Activated CD4-positive, alpha-beta T cell treated with anti-CD3 and anti-CD28 coated beads, Interleukin-2, amount 10 ng/mL, durations not matched to agents 24 days and 14 days (primary cell): ENCODE results near the gene DCAF12. TPM values are rescaled to one million over a fixed set of nuclear protein-coding genes. Genes with fewer than 3 reads are reported as not detected.
"Not testable (repeated sequence)": the region's sequence is repeated elsewhere in the genome, so short reads cannot be mapped to it uniquely, and the experiment has no call there.

ENCODE experiments used
- DNase-seq: peaks from one replicate; pipeline ENCODE4 v3.0.0; 2022
- H3K27ac Mint-ChIP-seq: one replicate; pipeline ENCODE4 v1.8.0; 2022; ENCODE audit warnings: mild to moderate bottlenecking, mixed read lengths
- H3K27me3 Mint-ChIP-seq: one replicate; pipeline ENCODE4 v1.8.0; 2022; ENCODE audit warnings: mixed read lengths
- H3K36me3 Mint-ChIP-seq: one replicate; pipeline ENCODE4 v1.8.0; 2022; ENCODE audit warnings: low read depth, mild to moderate bottlenecking, mixed read lengths
- H3K4me1 Mint-ChIP-seq: one replicate; pipeline ENCODE4 v1.8.0; 2021; ENCODE audit warnings: mixed read lengths
- H3K4me3 Mint-ChIP-seq: one replicate; pipeline ENCODE4 v1.8.0; 2022; ENCODE audit warnings: mild to moderate bottlenecking, moderate library complexity, mixed read lengths
- H3K9me3 Mint-ChIP-seq: one replicate; pipeline ENCODE4 v1.8.0; 2021; ENCODE audit warnings: mixed read lengths
- intact Hi-C: fragments of 100-400 bp; cut with micrococcal nuclease; formaldehyde crosslinking; loops from one replicate; pipeline ENCODE4 v1.15.1; 2023
- total RNA-seq: library from RNA; stranded (reverse); gene quantifications from 2 replicates; pipeline ENCODE4 v1.2.3, GENCODE V29; 2022

The DCAF12 gene
- total RNA-seq, 1 donor from 2014 or later, result 51.9 TPM

GRCh38 chr9:34070606-34071324 is 55.7 kb downstream of the DCAF12 start:
- Mint-ChIP-seq H3K36me3 (no peaks in the 10 kb centered on the region), H3K27ac (no peak overlapping the region), H3K4me3 (no peak overlapping the region), H3K9me3 (no peaks in the 10 kb centered on the region), H3K4me1 (no peaks in the 10 kb centered on the region), H3K27me3 (peaks cover 1% of the 10 kb centered on the region)
- no peak for DNase-seq
- intact Hi-C loops, result no loop called here

GRCh38 chr9:34069831-34070230 is 56.7 kb downstream of the DCAF12 start:
- intact Hi-C loops, result no loop called here
- peaks cover 1% of the 10 kb centered on the region for H3K27me3 Mint-ChIP-seq
- H3K9me3 Mint-ChIP-seq, result no peaks in the 10 kb centered on the region
- H3K4me1 Mint-ChIP-seq, result no peaks in the 10 kb centered on the region
- DNase-seq, result no peak
- H3K36me3 Mint-ChIP-seq, result no peaks in the 10 kb centered on the region
- no peak overlapping the region for H3K27ac Mint-ChIP-seq
- H3K4me3 Mint-ChIP-seq, result no peak overlapping the region

- no peak overlapping the region for H3K4me3 Mint-ChIP-seq
- intact Hi-C loops, result no loop called here
- H3K27me3 Mint-ChIP-seq, result peaks cover 3% of the 10 kb centered on the region
- H3K27ac Mint-ChIP-seq, result no peak overlapping the region
- H3K4me1 Mint-ChIP-seq, result no peaks in the 10 kb centered on the region
- DNase-seq, result no peak
- H3K36me3 Mint-ChIP-seq, result no peaks in the 10 kb centered on the region
- H3K9me3 Mint-ChIP-seq, result no peaks in the 10 kb centered on the region
Measured at GRCh38 chr9:34065541-34065940, 61.0 kb downstream of the DCAF12 start.

- no peaks in the 10 kb centered on the region for H3K4me1 Mint-ChIP-seq
- peaks cover 7% of the 10 kb centered on the region for H3K27me3 Mint-ChIP-seq
- H3K36me3 Mint-ChIP-seq, result no peaks in the 10 kb centered on the region
- intact Hi-C loops, result no loop called here
- DNase-seq, result no peak
- no peak overlapping the region for H3K4me3 Mint-ChIP-seq
- H3K27ac Mint-ChIP-seq, result no peak overlapping the region
- H3K9me3 Mint-ChIP-seq, result no peaks in the 10 kb centered on the region
Measured at GRCh38 chr9:34059954-34060353, 66.5 kb downstream of the DCAF12 start.

GRCh38 chr9:34059281-34059680 is 67.2 kb downstream of the DCAF12 start:
- no peaks in the 10 kb centered on the region for H3K36me3 Mint-ChIP-seq
- no peaks in the 10 kb centered on the region for H3K9me3 Mint-ChIP-seq
- intact Hi-C loops, result no loop called here
- peaks cover 6% of the 10 kb centered on the region for H3K27me3 Mint-ChIP-seq
- no peaks in the 10 kb centered on the region for H3K4me1 Mint-ChIP-seq
- no peak overlapping the region for H3K4me3 Mint-ChIP-seq
- no peak for DNase-seq
- no peak overlapping the region for H3K27ac Mint-ChIP-seq

- H3K27ac Mint-ChIP-seq, result peak overlapping the region; percentile 99
- intact Hi-C loops, result loop anchor here (1.0 to 2.0 kb wide), 6 partner anchors 76 to 760 kb away; partner anchors contain the start of genes AQP3, DCAF12, NFX1 and UBAP1
- H3K36me3 Mint-ChIP-seq, result peaks cover 5% of the 10 kb centered on the region
- H3K9me3 Mint-ChIP-seq, result no peaks in the 10 kb centered on the region
- peak overlapping the region; percentile 96 for H3K4me3 Mint-ChIP-seq
- DNase-seq, result peak; percentile 63
- peaks cover 3% of the 10 kb centered on the region for H3K27me3 Mint-ChIP-seq
- H3K4me1 Mint-ChIP-seq, result peaks cover 41% of the 10 kb centered on the region
Measured at GRCh38 chr9:34049630-34050384, 76.7 kb downstream of the DCAF12 start.

DNA sequence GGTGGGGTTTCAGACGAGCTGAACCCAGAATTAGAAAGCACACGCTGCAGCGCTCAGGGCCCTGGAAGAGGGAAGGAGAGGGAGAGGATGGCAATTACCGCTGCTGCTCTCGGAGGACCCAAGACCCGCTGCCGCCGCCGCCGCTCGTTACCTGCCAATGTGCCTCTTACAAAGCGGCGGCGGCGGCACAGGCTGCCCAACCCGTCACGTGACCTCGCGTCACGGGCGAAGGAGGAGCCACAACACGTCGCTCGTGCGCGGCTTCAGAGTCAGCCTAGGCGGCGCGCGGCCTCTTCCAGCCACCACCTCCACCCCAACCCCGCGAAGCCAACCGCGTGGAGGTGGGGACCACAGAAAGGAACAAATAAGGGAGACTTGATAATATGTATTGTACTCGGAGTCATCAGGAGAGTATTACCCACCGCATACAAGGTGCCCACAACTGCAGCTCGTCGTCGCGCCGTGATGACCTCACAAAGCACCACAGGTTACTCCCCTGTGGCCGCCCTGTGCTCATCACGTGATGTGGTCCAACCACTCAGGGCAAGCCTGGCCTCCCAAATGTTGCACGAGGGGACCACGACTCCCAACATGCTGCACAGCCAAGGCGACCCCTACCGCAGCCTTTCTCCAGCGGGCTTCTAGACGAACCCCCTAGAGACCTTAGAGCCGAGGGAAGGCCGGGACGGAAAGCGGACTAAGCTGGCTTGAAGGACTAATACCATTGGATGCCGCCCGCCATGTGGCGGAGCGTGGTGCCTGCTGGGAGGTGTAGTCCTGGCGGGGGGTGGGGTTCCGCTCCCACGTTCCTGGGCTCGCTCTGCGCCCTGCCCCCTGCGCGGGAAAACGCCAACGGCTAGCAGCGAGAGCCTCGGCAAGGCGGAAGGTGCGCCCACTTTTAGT is 77.5 kb downstream of the DCAF12 start, which contains the start of gene UBAP2:
TSS of gene UBAP2 (minus strand) at position 161 of the 903 bp plus-strand sequence. CDS start 31,739 bp downstream, outside the sequence.
- Mint-ChIP-seq H3K4me1 (peaks cover 41% of the 10 kb centered on the region), H3K4me3 (peak within 1 kb of the TSS; percentile 96), H3K27ac (peak within 1 kb of the TSS; percentile 99), H3K9me3 (no peaks in the 10 kb centered on the region), H3K27me3 (peaks cover 3% of the 10 kb centered on the region), H3K36me3 (peaks cover 5% of the 10 kb centered on the region)
- intact Hi-C loops, result loop anchor here (1.0 to 2.0 kb wide), 7 partner anchors 77 to 759 kb away; partner anchors contain the start of genes AQP3, DCAF12, KIF24 and NFX1
- DNase-seq, result peak; percentile 99

DNA sequence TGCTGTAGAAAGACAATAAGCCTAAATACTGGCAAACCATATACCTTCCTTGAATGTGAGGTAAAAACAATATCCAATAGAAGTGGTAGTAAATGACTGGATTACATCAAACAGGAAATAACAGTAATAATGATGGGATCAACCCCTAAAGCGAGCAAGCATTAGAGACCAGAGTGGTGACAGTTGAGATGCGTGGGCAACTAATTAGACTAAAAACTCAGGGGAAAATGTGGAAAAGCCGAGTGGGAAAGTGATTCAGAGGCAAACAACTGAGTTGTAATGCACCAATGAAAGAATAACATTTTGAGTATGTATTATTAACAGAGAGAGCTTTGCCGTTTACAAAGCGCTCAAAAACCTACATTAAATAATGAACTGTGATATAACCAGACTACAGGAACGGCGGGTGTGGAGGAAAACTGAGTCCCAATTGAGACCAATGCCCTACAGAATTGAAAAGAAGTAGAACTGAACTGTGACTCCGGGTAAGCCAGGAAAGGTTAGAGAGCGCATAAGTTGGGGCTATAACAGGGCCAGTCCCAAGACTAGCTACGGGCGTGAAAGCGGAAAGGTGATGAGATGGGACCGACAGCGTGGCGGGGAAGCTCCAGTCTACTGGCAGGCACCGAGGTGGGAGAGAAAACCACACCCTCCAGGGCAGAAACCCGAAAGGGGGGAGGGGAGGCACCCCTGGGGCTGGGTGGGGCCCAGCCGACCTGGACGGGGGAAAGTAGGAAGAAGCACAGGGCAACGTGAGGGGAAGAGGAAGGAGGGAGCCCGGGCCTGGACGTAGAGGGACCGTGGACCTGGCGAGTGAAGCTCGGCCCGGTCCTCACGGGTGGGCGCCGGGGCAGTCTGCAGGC is 78.4 kb downstream of the DCAF12 start:
- intact Hi-C loops, result loop anchor here (1.0 to 2.0 kb wide), 3 partner anchors 131 to 601 kb away; partner anchors contain the start of genes AQP3, KIF24, NUDT2 and UBAP1
- H3K4me3 Mint-ChIP-seq, result peak overlapping the region; percentile 96
- peak; percentile 86 for DNase-seq
- H3K36me3 Mint-ChIP-seq, result peaks cover 5% of the 10 kb centered on the region
- peak overlapping the region; percentile 99 for H3K27ac Mint-ChIP-seq
- H3K9me3 Mint-ChIP-seq, result no peaks in the 10 kb centered on the region
- peaks cover 39% of the 10 kb centered on the region for H3K4me1 Mint-ChIP-seq
- H3K27me3 Mint-ChIP-seq, result peaks cover 3% of the 10 kb centered on the region

DNA sequence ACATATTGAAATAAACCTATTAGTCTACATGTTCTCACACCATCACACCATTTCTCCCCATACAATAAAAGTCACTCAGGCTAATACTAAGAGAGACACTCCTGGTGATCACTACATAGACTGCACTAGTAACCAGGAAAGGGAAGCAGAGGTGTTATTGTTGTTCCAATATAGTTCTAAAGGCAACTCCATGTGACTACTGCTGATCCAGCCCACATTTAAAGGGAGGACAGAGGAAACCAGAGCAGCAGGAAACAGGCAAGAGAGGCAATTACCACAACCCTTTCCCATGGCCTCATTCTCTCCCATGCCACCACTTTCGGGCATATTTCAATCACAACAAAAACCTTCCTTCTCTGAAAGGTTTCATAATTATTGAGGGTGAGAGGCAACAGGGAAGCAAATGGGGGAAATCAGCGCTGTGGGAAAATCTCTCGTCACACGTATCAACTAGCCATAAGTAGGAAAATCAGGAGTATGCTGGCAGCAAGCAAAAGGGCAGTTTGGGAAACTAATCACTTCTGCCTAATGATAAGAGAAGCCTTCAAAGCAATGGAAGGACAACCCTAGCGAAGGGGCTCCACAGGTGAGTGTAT is 79.6 kb downstream of the DCAF12 start:
- intact Hi-C loops, result no loop called here
- Mint-ChIP-seq H3K9me3 (no peaks in the 10 kb centered on the region), H3K4me1 (peaks cover 31% of the 10 kb centered on the region), H3K36me3 (peaks cover 8% of the 10 kb centered on the region), H3K27me3 (peaks cover 3% of the 10 kb centered on the region), H3K4me3 (peak overlapping the region; percentile 96), H3K27ac (peak overlapping the region; percentile 47)
- peak; percentile 67 for DNase-seq

GRCh38 chr9:34045903-34046302 is 80.6 kb downstream of the DCAF12 start:
- Mint-ChIP-seq H3K9me3 (no peaks in the 10 kb centered on the region), H3K36me3 (peaks cover 11% of the 10 kb centered on the region), H3K27me3 (peaks cover 3% of the 10 kb centered on the region), H3K4me3 (peak overlapping the region; percentile 24), H3K27ac (no peak overlapping the region), H3K4me1 (peaks cover 29% of the 10 kb centered on the region)
- no peak for DNase-seq
- intact Hi-C loops, result no loop called here

GRCh38 chr9:34042074-34042473 is 84.4 kb downstream of the DCAF12 start:
- H3K27ac Mint-ChIP-seq, H3K27me3 Mint-ChIP-seq, H3K4me3 Mint-ChIP-seq, H3K9me3 Mint-ChIP-seq, DNase-seq, intact Hi-C loops: not testable (repeated sequence)
- Mint-ChIP-seq H3K4me1 (peaks cover 13% of the 10 kb centered on the region), H3K36me3 (peaks cover 13% of the 10 kb centered on the region)

DNA sequence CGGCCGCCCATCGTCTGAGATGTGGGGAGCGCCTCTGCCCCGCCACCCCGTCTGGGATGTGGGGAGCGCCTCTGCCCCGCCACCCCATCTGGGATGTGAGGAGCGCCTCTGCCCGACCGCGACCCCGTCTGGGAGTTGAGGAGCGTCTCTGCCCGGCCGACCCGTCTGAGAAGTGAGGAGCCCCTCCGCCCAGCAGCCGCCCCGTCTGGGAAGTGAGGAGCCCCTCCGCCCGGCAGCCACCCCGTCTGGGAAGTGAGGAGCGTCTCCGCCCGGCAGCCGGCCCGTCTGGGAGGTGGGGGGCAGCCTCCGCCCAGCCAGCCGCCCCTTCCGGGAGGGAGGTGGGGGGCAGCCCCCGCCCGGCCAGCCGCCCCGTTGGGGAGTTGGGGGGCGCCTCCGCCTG is 87.6 kb downstream of the DCAF12 start:
- peaks cover 11% of the 10 kb centered on the region for H3K4me1 Mint-ChIP-seq
- peaks cover 23% of the 10 kb centered on the region for H3K36me3 Mint-ChIP-seq
- H3K27me3 Mint-ChIP-seq, H3K27ac Mint-ChIP-seq, H3K4me3 Mint-ChIP-seq, DNase-seq, intact Hi-C loops, H3K9me3 Mint-ChIP-seq: not testable (repeated sequence)
